H1 (cell line): ENCODE data around the gene NPAS4. TPM values are rescaled to one million over a fixed set of nuclear protein-coding genes. Genes with fewer than 3 reads are reported as not detected.

ENCODE experiments used
- CTCF ChIA-PET: fragments of 300-600 bp; sonication (Branson Sonifier 250); formaldehyde crosslinking; loops from one replicate; lab custom pipeline; 2021; ENCODE audit not compliant: partially characterized antibody; lab: Charles Lee
- POLR2A ChIA-PET: fragments of 300-600 bp; sonication (Branson Sonifier 250); formaldehyde crosslinking; loops from one replicate; lab custom pipeline; 2021; ENCODE audit warnings: inconsistent platforms; ENCODE audit not compliant: partially characterized antibody; lab: Charles Lee
- DNase-seq, 2 experiments: peaks; one replicate each; pipeline versions ENCODE4 v3.0.0 to v3.0.0-alpha.2; 2010 to 2022; ENCODE audit warnings: low spot score in 2 of 2, low read depth in 1 of 2, mixed read lengths in 1 of 2
- FAIRE-seq: peaks from 2 replicates; lab custom pipeline; 2011; peaks lifted over from hg19 to GRCh38; lab: Jason Lieb, UNC
- H2AFZ ChIP-seq: 2 replicates; pipeline ENCODE4 v1.8.1; 2012; ENCODE audit warnings: low read length, inconsistent platforms
- H2AK5ac ChIP-seq: 2 replicates; pipeline ENCODE4 v1.6.1; 2013; ENCODE audit warnings: low read depth, low read length
- H2BK120ac ChIP-seq: replicated peaks from 2 replicates; pipeline ENCODE3; 2013; ENCODE audit warnings: low read depth, low read length, inconsistent platforms
- H2BK12ac ChIP-seq: 2 replicates; pipeline ENCODE4 v1.6.1; 2013; ENCODE audit warnings: low read depth, low read length
- H2BK15ac ChIP-seq: 2 replicates; pipeline ENCODE4 v1.6.1; 2013; ENCODE audit warnings: low read length
- H2BK20ac ChIP-seq: 2 replicates; pipeline ENCODE4 v1.6.1; 2013; ENCODE audit warnings: low read length
- H2BK5ac ChIP-seq: 2 replicates; pipeline ENCODE4 v1.6.1; 2013; ENCODE audit warnings: low read depth, low read length
- H3K14ac ChIP-seq: 2 replicates; pipeline ENCODE4 v1.6.1; 2013; ENCODE audit warnings: inconsistent platforms; ENCODE audit not compliant: insufficient read length
- H3K18ac ChIP-seq: 2 replicates; pipeline ENCODE4 v1.6.1; 2013; ENCODE audit warnings: low read length; ENCODE audit errors: extremely low read depth
- H3K23ac ChIP-seq: 2 replicates; pipeline ENCODE4 v1.6.1; 2013; ENCODE audit warnings: inconsistent platforms; ENCODE audit not compliant: insufficient read length
- H3K23me2 ChIP-seq: 2 replicates; pipeline ENCODE4 v1.6.1; 2013; ENCODE audit warnings: low read depth, low read length
- H3K27ac ChIP-seq: 2 replicates; pipeline ENCODE4 v1.6.1; 2011; ENCODE audit warnings: low read depth, low read length, inconsistent platforms
- H3K27me3 ChIP-seq, 4 experiments: replicated peaks in 1 of 4; 1 replicate in 1 of 4; 2 replicates in 3 of 4; pipeline versions ENCODE4 v1.6.1 to v1.8.1; 2011 to 2013; ENCODE audit warnings: low read length in 3 of 4, mild to moderate bottlenecking in 3 of 4, inconsistent platforms in 2 of 4, mixed read lengths in 2 of 4, moderate library complexity in 1 of 4; ENCODE audit not compliant: control insufficient read depth in 3 of 4, insufficient read depth in 3 of 4; ENCODE audit errors: extremely low read depth in 1 of 4
- H3K36me3 ChIP-seq, 4 experiments: 2 replicates each; pipeline versions ENCODE4 v1.6.1 to v1.8.1; 2011 to 2013; ENCODE audit warnings: mild to moderate bottlenecking in 4 of 4, low read length in 3 of 4, moderate library complexity in 2 of 4, control low read depth in 1 of 4, inconsistent platforms in 1 of 4; ENCODE audit not compliant: insufficient read depth in 4 of 4, control insufficient read depth in 2 of 4
- H3K4ac ChIP-seq: replicated peaks from 2 replicates; pipeline ENCODE3; 2013; ENCODE audit warnings: low read length, low read depth, mixed read lengths, inconsistent platforms; ENCODE audit not compliant: insufficient read length
- H3K4me1 ChIP-seq, 4 experiments: replicated peaks in 1 of 4; 1 replicate in 1 of 4; 2 replicates in 3 of 4; pipeline versions ENCODE4 v1.6.1 to v1.8.1; 2011 to 2013; ENCODE audit warnings: low read length in 3 of 4, inconsistent platforms in 2 of 4, mixed read lengths in 1 of 4; ENCODE audit not compliant: insufficient read depth in 4 of 4, control insufficient read depth in 3 of 4
- H3K4me2 ChIP-seq, 2 experiments: 2 replicates each; pipeline versions ENCODE4 v1.6.1 to v1.8.1; 2011 to 2013; ENCODE audit warnings: low read depth in 2 of 2, low read length in 2 of 2, control low read depth in 1 of 2, inconsistent platforms in 1 of 2, mild to moderate bottlenecking in 1 of 2; ENCODE audit not compliant: insufficient read depth in 1 of 2
- H3K4me3 ChIP-seq, 4 experiments: fragments of 200-600, 300-600 bp in 1 of 4; sonication (generic), shearing (Covaris generic), sonication (Bioruptor Twin) in 1 of 4; 2 replicates each; pipeline versions ENCODE4 v1.5.1 to v1.8.1; 2011 to 2016; ENCODE audit warnings: low read length in 4 of 4, low read depth in 3 of 4, control low read depth in 2 of 4, inconsistent platforms in 2 of 4, mild to moderate bottlenecking in 2 of 4, mixed read lengths in 1 of 4, moderate library complexity in 1 of 4; ENCODE audit not compliant: insufficient read depth in 2 of 4; ENCODE audit errors: extremely low read depth in 1 of 4
- H3K56ac ChIP-seq: replicated peaks from 2 replicates; pipeline ENCODE3; 2013; ENCODE audit warnings: low read depth, mild to moderate bottlenecking, mixed read lengths, low read length, inconsistent platforms; ENCODE audit not compliant: insufficient read length
- H3K79me1 ChIP-seq: 2 replicates; pipeline ENCODE4 v1.6.1; 2013; ENCODE audit warnings: low read depth, low read length, control low read depth
- H3K79me2 ChIP-seq, 2 experiments: 2 replicates each; pipeline versions ENCODE4 v1.6.1 to v1.8.1; 2012 to 2013; ENCODE audit warnings: low read length in 2 of 2, mild to moderate bottlenecking in 2 of 2, inconsistent platforms in 1 of 2; ENCODE audit not compliant: insufficient read depth in 2 of 2, control insufficient read depth in 1 of 2
- H3K9ac ChIP-seq, 4 experiments: replicated peaks in 1 of 4; 1 replicate in 1 of 4; 2 replicates in 3 of 4; pipeline versions ENCODE4 v1.6.1 to v1.8.1; 2011 to 2013; ENCODE audit warnings: low read depth in 3 of 4, low read length in 3 of 4, control low read depth in 2 of 4, mild to moderate bottlenecking in 2 of 4, moderate library complexity in 2 of 4, inconsistent platforms in 1 of 4; ENCODE audit errors: extremely low read depth in 1 of 4
- H3K9me3 ChIP-seq, 2 experiments: 2 replicates each; pipeline versions ENCODE4 v1.6.1 to v1.8.1; 2012 to 2013; ENCODE audit warnings: mild to moderate bottlenecking in 2 of 2, moderate library complexity in 2 of 2, control low read depth in 1 of 2, inconsistent platforms in 1 of 2, low read depth in 1 of 2, low read length in 1 of 2, mixed read lengths in 1 of 2; ENCODE audit not compliant: insufficient read depth in 2 of 2
- H4K20me1 ChIP-seq, 2 experiments: replicated peaks in 1 of 2; 2 replicates each; pipeline versions ENCODE3 to v1.8.1; 2011 to 2013; ENCODE audit warnings: inconsistent platforms in 2 of 2, low read length in 2 of 2, mild to moderate bottlenecking in 1 of 2; ENCODE audit not compliant: insufficient read depth in 2 of 2, control insufficient read depth in 1 of 2
- H4K5ac ChIP-seq: 2 replicates; pipeline ENCODE4 v1.6.1; 2013; ENCODE audit warnings: low read length, low read depth, mixed read lengths, inconsistent platforms; ENCODE audit not compliant: insufficient read length
- H4K8ac ChIP-seq: 2 replicates; pipeline ENCODE4 v1.8.0; 2013; ENCODE audit warnings: mild to moderate bottlenecking, moderate library complexity, low read length, inconsistent platforms; ENCODE audit not compliant: insufficient read depth; ENCODE audit errors: extremely low read depth
- H4K91ac ChIP-seq: replicated peaks from 2 replicates; pipeline ENCODE3; 2013; ENCODE audit warnings: low read length, mixed read lengths, inconsistent platforms; ENCODE audit not compliant: insufficient read length
- ATF3 ChIP-seq: IDR thresholded peaks from 2 replicates; pipeline ENCODE4 v1.6.1; 2011; ENCODE audit warnings: low read depth, mild to moderate bottlenecking, low read length; ENCODE audit not compliant: insufficient read depth
- CHD2 ChIP-seq: IDR thresholded peaks from 2 replicates; pipeline ENCODE4 v1.6.1; 2012; ENCODE audit warnings: low read length, improper control_type of control experiment
- EGR1 ChIP-seq: IDR thresholded peaks from 2 replicates; pipeline ENCODE4 v1.6.1; 2011; ENCODE audit warnings: low read depth, low read length, borderline replicate concordance
- RXRA ChIP-seq: IDR thresholded peaks from 2 replicates; pipeline ENCODE4 v1.6.1; 2011; ENCODE audit warnings: low read depth, mild to moderate bottlenecking, low read length, moderate library complexity; ENCODE audit not compliant: insufficient read depth
- TAF7 ChIP-seq: optimal IDR thresholded peaks from 2 replicates; pipeline ENCODE3; 2011; ENCODE audit warnings: low read depth, mild to moderate bottlenecking, inconsistent platforms, low read length, moderate library complexity, borderline replicate concordance
- YY1 ChIP-seq: IDR thresholded peaks from 2 replicates; pipeline ENCODE4 v1.6.1; 2011; ENCODE audit warnings: low read depth, mild to moderate bottlenecking, low read length
- WGBS, 2 experiments: shearing (Covaris generic) in 1 of 2; methylation state at CpG; one replicate each; pipeline versions ENCODE4 v1.1.6 to v1.1.7; 2013 to 2015; ENCODE audit warnings: low lambda C conversion rate in 2 of 2, mixed read lengths in 2 of 2, inconsistent platforms in 1 of 2, low coverage in 1 of 2, missing lambda C conversion rate in 1 of 2; ENCODE audit not compliant: insufficient replicate concordance in 2 of 2, insufficient coverage in 1 of 2, insufficient read length in 1 of 2; ENCODE audit errors: extremely low coverage in 1 of 2, missing lambda C conversion rate in 1 of 2; 5-methylcytosine and 5-hydroxymethylcytosine counted together
- polyA plus RNA-seq, 7 experiments: library from polyadenylated mRNA; depleted of rRNA in 3 of 7; stranded (reverse) in 5 of 7; unstranded in 2 of 7; fragments of >200 nt in 5 of 7; fragments of 200-250 nt in 2 of 7; gene quantifications; 1 replicate in 5 of 7; 2 replicates in 1 of 7; 4 replicates in 1 of 7; pipeline versions ENCODE4 v1.2.1 to v1.2.3, GENCODE V29; 2011 to 2013; ENCODE audit warnings: missing spikeins in 2 of 7, mixed read lengths in 2 of 7
- total RNA-seq: library from RNA; stranded (reverse); fragmentation: NEBNext Ultra II Directional; extraction: Animal tissue kit (Norgen Biotek cat#: 25700); gene quantifications from 2 replicates; pipeline ENCODE4 v1.2.1, GENCODE V29; 2021

Gene NPAS4
- total and polyA plus RNA-seq, 2 of the 8 experiments (the other 6 are each of a cell fraction or from before 2014, with no cell fraction given): 0.73 to 0.99 TPM

- Histone ChIP-seq H2AFZ (no peak overlapping the region), H3K4me2 (no peak overlapping the region), H3K36me3 (peaks cover 9 to 23% (median 16%) of the 10 kb centered on the region in 4 experiments; a peak in 7 of 8 replicates), H4K91ac (no peak overlapping the region), H3K18ac (no peak overlapping the region), H2AK5ac (no peak overlapping the region), H4K8ac (no peak overlapping the region), H3K4me1 (no peaks in the 10 kb centered on the region), H4K20me1 (peaks cover 0 to 1% of the 10 kb centered on the region in 2 experiments), H3K56ac (no peak overlapping the region), H3K14ac (no peak overlapping the region), H2BK5ac (no peak overlapping the region), H3K23ac (no peak overlapping the region), H4K5ac (no peak overlapping the region), H3K79me2 (no peaks in the 10 kb centered on the region), H3K27me3 (no peaks in the 10 kb centered on the region), H2BK20ac (no peak overlapping the region), H3K4me3 (no peak overlapping the region), H2BK120ac (no peak overlapping the region), H3K9ac (no peak overlapping the region), H2BK15ac (no peak overlapping the region), H3K27ac (no peak overlapping the region), H3K23me2 (no peaks in the 10 kb centered on the region), H2BK12ac (no peak overlapping the region), H3K4ac (no peak overlapping the region), H3K79me1 (no peaks in the 10 kb centered on the region; the same call in 1 of the 2 replicates), H3K9me3 (no peaks in the 10 kb centered on the region)
- TF ChIP-seq ATF3: no peak
- TF ChIP-seq EGR1: no peak
- TF ChIP-seq TAF7: no peak
- no peak for TF ChIP-seq CHD2
- no peak for TF ChIP-seq RXRA
- TF ChIP-seq YY1: no peak
- CTCF ChIA-PET: interaction anchor here (0.7 to 13.7 kb wide), 11 partner anchors 13 to 53 kb away, joined by 3 to 259 read pairs (median 7); partner anchors contain the start of genes DPP3, NPAS4 and PELI3
- FAIRE-seq (no peak), DNase-seq (no peak)
- POLR2A ChIA-PET: interaction anchor here (0.7 to 1.8 kb wide), 4 partner anchors 19 to 40 kb away, joined by 3 to 5 read pairs (median 4); no protein-coding TSS in a partner anchor
- 92% methylated on average over 7 of the region's 7 CpGs; no CpG with 5 or more reads in 1 of the 2 experiments for WGBS, 2 experiments
Observed at GRCh38 chr11:66432597-66432996, 11.8 kb downstream of the NPAS4 start.
